Prostate gland (tissue), 2 donors: ENCODE measurements around the gene NPS.

Source experiments
- POLR2A ChIP-seq: fragments of 450-650 bp; IDR thresholded peaks from one replicate; pipeline ENCODE4 v1.6.1; 2016; ENCODE audit warnings: antibody characterized with exemption, mild to moderate bottlenecking
- POLR2AphosphoS5 ChIP-seq: sonication (generic); formaldehyde crosslinking; IDR thresholded peaks from one replicate; pipeline ENCODE4 v1.6.1; 2017; ENCODE audit warnings: antibody characterized with exemption
- TF ChIP-seq, protein P1 (sequence below), 4 experiments: fragments of 200-600 bp in 2 of 4; fragments of 450-650 bp in 2 of 4; sonication (generic) in 2 of 4; IDR thresholded peaks; 1 replicate in 3 of 4; 2 replicates in 1 of 4; pipeline ENCODE4 v1.5.1; 2016 to 2019; ENCODE audit warnings: antibody characterized with exemption in 4 of 4, mild to moderate bottlenecking in 2 of 4, moderate library complexity in 2 of 4

DNA sequence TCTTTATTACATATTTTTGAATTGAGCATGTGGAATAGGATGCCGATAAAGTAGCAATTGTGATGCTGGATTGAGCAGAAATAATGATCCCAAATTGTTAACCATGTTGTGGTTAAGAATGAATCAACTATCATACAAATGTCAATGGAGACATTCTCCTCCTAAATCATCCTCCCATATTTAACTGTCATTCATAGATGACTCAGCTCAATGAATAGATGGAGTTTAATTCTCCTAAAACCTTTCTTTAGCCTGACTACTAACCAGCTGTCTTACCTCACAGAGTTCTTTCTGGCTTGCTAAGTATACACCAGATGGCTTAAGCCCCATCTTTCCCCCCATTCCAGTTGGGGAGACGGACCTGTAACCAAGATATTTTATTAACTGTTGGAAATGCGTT is 23.4 kb upstream of the NPS start:
- TF ChIP-seq, protein P1, sequence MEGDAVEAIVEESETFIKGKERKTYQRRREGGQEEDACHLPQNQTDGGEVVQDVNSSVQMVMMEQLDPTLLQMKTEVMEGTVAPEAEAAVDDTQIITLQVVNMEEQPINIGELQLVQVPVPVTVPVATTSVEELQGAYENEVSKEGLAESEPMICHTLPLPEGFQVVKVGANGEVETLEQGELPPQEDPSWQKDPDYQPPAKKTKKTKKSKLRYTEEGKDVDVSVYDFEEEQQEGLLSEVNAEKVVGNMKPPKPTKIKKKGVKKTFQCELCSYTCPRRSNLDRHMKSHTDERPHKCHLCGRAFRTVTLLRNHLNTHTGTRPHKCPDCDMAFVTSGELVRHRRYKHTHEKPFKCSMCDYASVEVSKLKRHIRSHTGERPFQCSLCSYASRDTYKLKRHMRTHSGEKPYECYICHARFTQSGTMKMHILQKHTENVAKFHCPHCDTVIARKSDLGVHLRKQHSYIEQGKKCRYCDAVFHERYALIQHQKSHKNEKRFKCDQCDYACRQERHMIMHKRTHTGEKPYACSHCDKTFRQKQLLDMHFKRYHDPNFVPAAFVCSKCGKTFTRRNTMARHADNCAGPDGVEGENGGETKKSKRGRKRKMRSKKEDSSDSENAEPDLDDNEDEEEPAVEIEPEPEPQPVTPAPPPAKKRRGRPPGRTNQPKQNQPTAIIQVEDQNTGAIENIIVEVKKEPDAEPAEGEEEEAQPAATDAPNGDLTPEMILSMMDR (IDR thresholded peaks at IDR 0.05), result no peak
- TF ChIP-seq POLR2A, result no peak
- no peak for TF ChIP-seq POLR2AphosphoS5
